Kidney tubule cell (primary cell): ENCODE results near the gene TRIM8.
"Not testable (repeated sequence)": the region's sequence is repeated elsewhere in the genome, so short reads cannot be mapped to it uniquely, and the experiment has no call there.

Source experiments
- DNase-seq: peaks from one replicate; pipeline ENCODE4 v3.0.0-alpha.2; 2018; ENCODE audit warnings: low spot score

Gene TRIM8

GRCh38 chr10:102650655-102651454 is 6.6 kb downstream of the TRIM8 start:
- DNase-seq, result no peak

GRCh38 chr10:102651455-102652169 is 7.3 kb downstream of the TRIM8 start:
- no peak for DNase-seq

GRCh38 chr10:102652170-102652916 is 8.1 kb downstream of the TRIM8 start:
- no peak for DNase-seq

- no peak for DNase-seq
Observed at GRCh38 chr10:102653060-102653459, 8.8 kb downstream of the TRIM8 start.

GRCh38 chr10:102654566-102654965 is 10.3 kb downstream of the TRIM8 start:
- no peak for DNase-seq

- DNase-seq, result no peak
Observed at GRCh38 chr10:102654969-102655368, 10.7 kb downstream of the TRIM8 start.

GRCh38 chr10:102656026-102656425 is 11.7 kb downstream of the TRIM8 start:
- no peak for DNase-seq

GRCh38 chr10:102656791-102657371 is 12.6 kb downstream of the TRIM8 start:
- DNase-seq, result no peak

GRCh38 chr10:102657451-102657850 is 13.2 kb downstream of the TRIM8 start:
- DNase-seq, result no peak

- DNase-seq, result peak; percentile 43
Observed at GRCh38 chr10:102657984-102658724, 13.9 kb downstream of the TRIM8 start.

- DNase-seq, result no peak
Observed at GRCh38 chr10:102658802-102659201, 14.5 kb downstream of the TRIM8 start.

- peak; percentile 28 for DNase-seq
Observed at GRCh38 chr10:102660888-102661657, 16.8 kb downstream of the TRIM8 start.

- no peak for DNase-seq
Observed at GRCh38 chr10:102661658-102662028, 17.4 kb downstream of the TRIM8 start.

- DNase-seq, result peak; percentile 86
Observed at GRCh38 chr10:102665904-102666509, 21.7 kb downstream of the TRIM8 start.

GRCh38 chr10:102667411-102667810 is 23.1 kb downstream of the TRIM8 start:
- not testable (repeated sequence) for DNase-seq

- DNase-seq, result no peak
Observed at GRCh38 chr10:102668326-102669107, 24.2 kb downstream of the TRIM8 start.

- peak; percentile 63 for DNase-seq
Observed at GRCh38 chr10:102669206-102670064, 25.2 kb downstream of the TRIM8 start.

GRCh38 chr10:102670065-102670670 is 25.9 kb downstream of the TRIM8 start:
- no peak for DNase-seq
